HCT116 (cell line): ENCODE data around the gene NTSR1. TPM values are rescaled to one million over a fixed set of nuclear protein-coding genes. Genes with fewer than 3 reads are reported as not detected.

ENCODE experiments used
- total RNA-seq: library from RNA; stranded (reverse); gene quantifications from one replicate; pipeline ENCODE4 v1.2.1, GENCODE V29; 2021; ENCODE audit not compliant: unreplicated experiment

Gene NTSR1
- total RNA-seq, 1 experiment from 2014 or later = 187 TPM

Other genes starting within 250 kb of the NTSR1 start
- gene GATA5, start 232.8 kb upstream of the NTSR1 start, total RNA-seq = not detected
- 107 TPM for gene SLCO4A1, start 66.3 kb upstream of the NTSR1 start, total RNA-seq
- 33.8 TPM for gene MRGBP, start 87.6 kb downstream of the NTSR1 start, total RNA-seq
- gene OGFR, start 96.0 kb downstream of the NTSR1 start, total RNA-seq = 73.6 TPM
- gene COL9A3, start 108.2 kb downstream of the NTSR1 start, total RNA-seq = 29.7 TPM
- gene TCFL5, start 153.0 kb downstream of the NTSR1 start, total RNA-seq = 20.4 TPM
- 41.4 TPM for gene DIDO1, start 217.7 kb downstream of the NTSR1 start, total RNA-seq
- 35.6 TPM for gene GID8, start 229.3 kb downstream of the NTSR1 start, total RNA-seq
- 37.6 TPM for gene SLC17A9, start 243.9 kb downstream of the NTSR1 start, total RNA-seq